SU-DHL-6 (cell line): ENCODE results near the gene SPATA16.

ENCODE experiments used
- H2AFZ ChIP-seq: fragments of 200-600 bp; sonication (generic); 2 replicates; pipeline ENCODE4 v1.6.1; 2014; ENCODE audit warnings: low read depth, mild to moderate bottlenecking, moderate library complexity, mixed read lengths, antibody characterized with exemption, low read length; ENCODE audit not compliant: severe bottlenecking
- H3F3A ChIP-seq: fragments of 200-600 bp; shearing (Covaris generic); 2 replicates; pipeline ENCODE4 v1.6.0; 2016; ENCODE audit warnings: antibody characterized with exemption, mild to moderate bottlenecking; ENCODE audit not compliant: insufficient read depth
- H3K27ac ChIP-seq: fragments of 200-600 bp; sonication (generic); 2 replicates; pipeline ENCODE4 v1.5.1; 2016; ENCODE audit warnings: low read depth, mild to moderate bottlenecking, low read length, moderate library complexity, mixed read lengths
- H3K27me3 ChIP-seq: fragments of 200-600 bp; sonication (generic), shearing (Covaris generic); 2 replicates; pipeline ENCODE4 v1.6.0; 2014; ENCODE audit warnings: mild to moderate bottlenecking, low read length
- H3K36me3 ChIP-seq: fragments of 200-600 bp; sonication (generic); 2 replicates; pipeline ENCODE4 v1.6.1; 2014; ENCODE audit warnings: mild to moderate bottlenecking, low read length, mixed read lengths
- H3K4me2 ChIP-seq: fragments of 300-600, 200-600 bp; shearing (Covaris generic), sonication (generic); 2 replicates; pipeline ENCODE4 v1.6.0; 2014; ENCODE audit warnings: low read length, low read depth, mild to moderate bottlenecking; ENCODE audit not compliant: poor library complexity, severe bottlenecking
- H3K4me3 ChIP-seq: fragments of 200-600 bp; sonication (generic); 2 replicates; pipeline ENCODE4 v1.5.1; 2014; ENCODE audit warnings: antibody characterized with exemption, low read length, mild to moderate bottlenecking, mixed read lengths; ENCODE audit not compliant: insufficient read depth, poor library complexity, severe bottlenecking
- H3K79me2 ChIP-seq: fragments of 200-600 bp; sonication (generic); 2 replicates; pipeline ENCODE4 v1.6.1; 2014; ENCODE audit warnings: mild to moderate bottlenecking, low read length, moderate library complexity; ENCODE audit not compliant: insufficient read depth
- H3K9ac ChIP-seq: fragments of 200-600 bp; sonication (generic); 2 replicates; pipeline ENCODE4 v1.7.0; 2014; ENCODE audit warnings: mild to moderate bottlenecking, low read length
- H3K9me2 ChIP-seq: fragments of 200-600 bp; sonication (generic); replicated peaks from 2 replicates; pipeline ENCODE4 v1.6.1; 2014; ENCODE audit warnings: low read length; ENCODE audit not compliant: insufficient read depth
- H3K9me3 ChIP-seq: fragments of 200-600 bp; sonication (generic); 2 replicates; pipeline ENCODE4 v1.6.1; 2014; ENCODE audit warnings: low read length, mixed read lengths; ENCODE audit not compliant: insufficient read depth
- H4K20me1 ChIP-seq: fragments of 200-600 bp; sonication (generic); 2 replicates; pipeline ENCODE4 v1.6.1; 2014; ENCODE audit warnings: low read depth, mild to moderate bottlenecking, antibody characterized with exemption, low read length, moderate library complexity, mixed read lengths
- EZH2phosphoT487 ChIP-seq: fragments of 200-600 bp; sonication (generic), shearing (Covaris generic); conservative IDR thresholded peaks from 2 replicates; pipeline ENCODE4 v1.6.1; 2018; ENCODE audit warnings: mild to moderate bottlenecking, antibody characterized with exemption, low read length, moderate library complexity, mixed read lengths
- TF ChIP-seq, protein P1 (sequence below): fragments of 200-600 bp; sonication (generic); IDR thresholded peaks from one replicate; pipeline ENCODE4 v1.5.1; 2017; ENCODE audit warnings: antibody characterized with exemption, mild to moderate bottlenecking, low read length, moderate library complexity; ENCODE audit not compliant: insufficient read depth, poor library complexity, severe bottlenecking

Gene SPATA16

DNA sequence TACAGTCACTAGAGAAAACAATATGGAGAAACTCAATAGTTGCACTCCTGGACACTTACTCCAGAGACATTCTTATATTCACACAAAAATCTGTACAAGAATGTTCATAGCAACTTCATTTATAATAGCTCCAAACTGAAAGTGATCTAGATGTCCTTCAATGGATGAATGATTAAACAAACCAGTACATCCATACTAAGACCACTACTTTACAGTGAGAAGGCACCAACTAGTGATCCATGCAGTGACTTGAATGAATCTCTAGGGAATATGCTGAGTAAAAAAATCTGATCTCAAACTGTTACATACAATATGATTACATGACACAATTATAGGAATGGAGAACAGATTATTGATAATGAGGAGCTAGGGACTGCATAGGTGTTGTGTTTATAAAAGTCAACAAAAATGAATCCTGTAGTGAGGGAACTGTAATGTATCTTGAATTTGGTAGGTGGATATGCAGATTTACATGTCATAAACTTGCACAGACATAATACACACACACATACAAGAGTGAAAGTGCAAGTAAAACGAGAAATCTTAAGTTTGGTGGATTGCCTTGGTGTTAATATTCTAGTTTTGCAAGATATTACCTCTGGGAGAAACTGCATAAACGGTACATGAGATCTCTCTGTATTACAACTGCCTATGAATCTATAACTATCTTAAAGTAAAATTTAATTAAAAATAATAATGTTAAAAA is 85.7 kb downstream of the SPATA16 start:
- no peak overlapping the region for H3K9ac ChIP-seq
- H3K27ac ChIP-seq = no peak overlapping the region
- no peak overlapping the region for H3K4me3 ChIP-seq
- TF ChIP-seq, protein P1, sequence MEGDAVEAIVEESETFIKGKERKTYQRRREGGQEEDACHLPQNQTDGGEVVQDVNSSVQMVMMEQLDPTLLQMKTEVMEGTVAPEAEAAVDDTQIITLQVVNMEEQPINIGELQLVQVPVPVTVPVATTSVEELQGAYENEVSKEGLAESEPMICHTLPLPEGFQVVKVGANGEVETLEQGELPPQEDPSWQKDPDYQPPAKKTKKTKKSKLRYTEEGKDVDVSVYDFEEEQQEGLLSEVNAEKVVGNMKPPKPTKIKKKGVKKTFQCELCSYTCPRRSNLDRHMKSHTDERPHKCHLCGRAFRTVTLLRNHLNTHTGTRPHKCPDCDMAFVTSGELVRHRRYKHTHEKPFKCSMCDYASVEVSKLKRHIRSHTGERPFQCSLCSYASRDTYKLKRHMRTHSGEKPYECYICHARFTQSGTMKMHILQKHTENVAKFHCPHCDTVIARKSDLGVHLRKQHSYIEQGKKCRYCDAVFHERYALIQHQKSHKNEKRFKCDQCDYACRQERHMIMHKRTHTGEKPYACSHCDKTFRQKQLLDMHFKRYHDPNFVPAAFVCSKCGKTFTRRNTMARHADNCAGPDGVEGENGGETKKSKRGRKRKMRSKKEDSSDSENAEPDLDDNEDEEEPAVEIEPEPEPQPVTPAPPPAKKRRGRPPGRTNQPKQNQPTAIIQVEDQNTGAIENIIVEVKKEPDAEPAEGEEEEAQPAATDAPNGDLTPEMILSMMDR = no peak
- TF ChIP-seq EZH2phosphoT487 = no peak
- H3K9me2 ChIP-seq = no peaks in the 10 kb centered on the region
- no peak overlapping the region for H3K4me2 ChIP-seq
- no peaks in the 10 kb centered on the region for H3F3A ChIP-seq
- no peak overlapping the region for H2AFZ ChIP-seq
- no peaks in the 10 kb centered on the region for H3K36me3 ChIP-seq
- no peaks in the 10 kb centered on the region for H3K79me2 ChIP-seq
- H3K9me3 ChIP-seq = no peaks in the 10 kb centered on the region
- no peaks in the 10 kb centered on the region for H4K20me1 ChIP-seq
- H3K27me3 ChIP-seq = no peaks in the 10 kb centered on the region

DNA sequence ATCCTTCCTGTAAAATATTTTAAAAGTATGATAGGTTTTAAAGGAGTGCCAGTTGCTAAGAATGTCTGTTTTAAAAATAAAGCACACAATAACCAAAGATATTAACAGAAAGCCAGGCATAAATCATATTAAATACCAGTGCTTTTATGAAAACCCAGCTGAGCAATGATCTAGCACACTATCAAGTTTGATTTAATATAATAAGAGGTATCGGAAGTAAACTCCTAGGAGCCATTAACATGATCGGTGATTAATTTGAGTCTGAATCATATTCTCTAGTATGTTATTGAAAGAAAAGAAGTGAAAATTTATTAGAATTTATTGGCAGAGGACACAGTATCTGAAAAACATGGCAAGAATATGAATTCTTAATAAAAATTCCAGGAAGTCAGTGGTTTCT is 91.7 kb downstream of the SPATA16 start:
- no peaks in the 10 kb centered on the region for H3K27me3 ChIP-seq
- no peak overlapping the region for H2AFZ ChIP-seq
- H3F3A ChIP-seq = no peaks in the 10 kb centered on the region
- H3K36me3 ChIP-seq = no peaks in the 10 kb centered on the region
- H3K4me3 ChIP-seq = no peak overlapping the region
- no peaks in the 10 kb centered on the region for H3K9me3 ChIP-seq
- H4K20me1 ChIP-seq = 0 out of 2 replicates have a peak, but pooled peaks cover 2% of the 10 kb centered on the region
- H3K79me2 ChIP-seq = no peaks in the 10 kb centered on the region
- no peak overlapping the region for H3K27ac ChIP-seq
- H3K9me2 ChIP-seq = no peaks in the 10 kb centered on the region
- no peak overlapping the region for H3K4me2 ChIP-seq
- TF ChIP-seq EZH2phosphoT487 = no peak
- TF ChIP-seq, protein P1 = no peak
- H3K9ac ChIP-seq = no peak overlapping the region

DNA sequence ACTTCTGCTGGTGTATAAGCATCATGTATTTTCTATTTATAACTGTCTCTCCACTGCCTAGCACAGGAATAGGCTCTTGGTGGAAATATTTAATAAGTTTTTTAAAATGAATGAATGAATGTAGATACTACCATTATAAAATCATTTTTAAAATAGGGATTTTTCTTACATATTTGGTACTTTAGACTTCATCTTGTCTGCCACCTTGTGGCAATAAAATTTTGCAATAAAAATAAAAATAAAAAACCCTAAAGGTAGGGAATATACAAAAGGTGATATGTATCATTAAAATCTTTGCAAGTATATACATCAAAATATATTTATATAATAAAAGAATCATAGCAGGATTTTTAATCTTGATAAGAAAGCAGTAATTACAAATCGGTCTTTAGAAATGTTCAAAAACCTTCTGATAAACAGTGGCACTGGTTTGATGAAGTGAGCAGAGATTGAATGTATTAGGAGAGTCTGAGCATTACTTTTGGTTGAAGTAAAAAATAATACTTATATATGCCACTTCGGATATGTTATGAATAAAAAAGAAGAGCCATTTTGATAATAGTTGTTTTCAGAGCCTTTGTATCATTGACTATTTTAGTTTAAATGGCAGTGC is 95.2 kb downstream of the SPATA16 start:
- TF ChIP-seq, protein P1 = peak; percentile 26
- no peak for TF ChIP-seq EZH2phosphoT487

More for the DNA sequence above, 95.2 kb downstream of the SPATA16 start:
- Histone ChIP-seq H3K27me3 (no peaks in the 10 kb centered on the region), H3K27ac (no peak overlapping the region), H3K4me3 (no peak overlapping the region), H3K36me3 (no peaks in the 10 kb centered on the region), H4K20me1 (0 out of 2 replicates have a peak, but pooled peaks cover 2% of the 10 kb centered on the region), H3K9me3 (no peaks in the 10 kb centered on the region), H3K9me2 (no peaks in the 10 kb centered on the region), H3F3A (no peaks in the 10 kb centered on the region), H2AFZ (no peak overlapping the region), H3K9ac (no peak overlapping the region), H3K4me2 (no peak overlapping the region), H3K79me2 (no peaks in the 10 kb centered on the region)
